Measurements from ENCODE around the gene ULK4. TPM values are rescaled to one million over a fixed set of nuclear protein-coding genes. Genes with fewer than 3 reads are reported as not detected.

The ULK4 gene
- total and polyA plus RNA-seq, 12 donors = 1.6 to 24.5 (median 6.9) TPM

DNA sequence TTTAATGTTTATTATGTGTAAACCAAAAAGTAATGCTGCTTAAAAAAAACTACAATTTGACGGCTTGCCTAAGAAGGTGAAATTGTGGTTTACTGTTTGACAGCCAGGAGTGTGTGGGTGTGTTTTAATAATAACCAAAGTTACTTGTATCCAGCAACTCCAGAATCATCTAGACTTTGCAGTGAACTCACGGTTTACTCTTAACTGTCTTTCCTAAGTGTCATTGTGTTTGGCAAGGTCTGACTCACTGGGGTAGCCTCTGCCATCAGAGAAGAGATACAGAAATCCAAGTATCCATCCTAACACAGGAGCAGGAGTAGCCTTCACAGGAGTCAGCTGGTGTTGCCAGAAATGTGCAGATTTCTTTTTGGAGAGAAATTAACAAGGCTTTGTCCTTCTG, 611.5 kb downstream of the ULK4 start:
- H3K27me3 ChIP-seq = no peaks in the 10 kb centered on the region
- 77 to 96% (median 84%) methylated on average over 2 of the region's 2 CpGs for WGBS, 4 donors
- no peaks in the 10 kb centered on the region for H3K36me3 ChIP-seq (replicated peaks in 1 of 2)
- no peak overlapping the region for H3K27ac ChIP-seq
- no peak for DNase-seq
- H3K4me1 ChIP-seq (replicated peaks in 1 of 2) = peaks cover 3 to 6% of the 10 kb centered on the region in 2 donors
- H3K9me3 ChIP-seq (replicated peaks in 1 of 3) = no peaks in the 10 kb centered on the region
- intact Hi-C loops (cut with DNase I) = no loop called here
- no peak for TF ChIP-seq POLR2A (IDR thresholded peaks at IDR 0.05)
- TF ChIP-seq, protein P1, sequence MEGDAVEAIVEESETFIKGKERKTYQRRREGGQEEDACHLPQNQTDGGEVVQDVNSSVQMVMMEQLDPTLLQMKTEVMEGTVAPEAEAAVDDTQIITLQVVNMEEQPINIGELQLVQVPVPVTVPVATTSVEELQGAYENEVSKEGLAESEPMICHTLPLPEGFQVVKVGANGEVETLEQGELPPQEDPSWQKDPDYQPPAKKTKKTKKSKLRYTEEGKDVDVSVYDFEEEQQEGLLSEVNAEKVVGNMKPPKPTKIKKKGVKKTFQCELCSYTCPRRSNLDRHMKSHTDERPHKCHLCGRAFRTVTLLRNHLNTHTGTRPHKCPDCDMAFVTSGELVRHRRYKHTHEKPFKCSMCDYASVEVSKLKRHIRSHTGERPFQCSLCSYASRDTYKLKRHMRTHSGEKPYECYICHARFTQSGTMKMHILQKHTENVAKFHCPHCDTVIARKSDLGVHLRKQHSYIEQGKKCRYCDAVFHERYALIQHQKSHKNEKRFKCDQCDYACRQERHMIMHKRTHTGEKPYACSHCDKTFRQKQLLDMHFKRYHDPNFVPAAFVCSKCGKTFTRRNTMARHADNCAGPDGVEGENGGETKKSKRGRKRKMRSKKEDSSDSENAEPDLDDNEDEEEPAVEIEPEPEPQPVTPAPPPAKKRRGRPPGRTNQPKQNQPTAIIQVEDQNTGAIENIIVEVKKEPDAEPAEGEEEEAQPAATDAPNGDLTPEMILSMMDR (IDR thresholded peaks at IDR 0.05) = no peak
- H3K4me3 ChIP-seq = no peak overlapping the region

DNA sequence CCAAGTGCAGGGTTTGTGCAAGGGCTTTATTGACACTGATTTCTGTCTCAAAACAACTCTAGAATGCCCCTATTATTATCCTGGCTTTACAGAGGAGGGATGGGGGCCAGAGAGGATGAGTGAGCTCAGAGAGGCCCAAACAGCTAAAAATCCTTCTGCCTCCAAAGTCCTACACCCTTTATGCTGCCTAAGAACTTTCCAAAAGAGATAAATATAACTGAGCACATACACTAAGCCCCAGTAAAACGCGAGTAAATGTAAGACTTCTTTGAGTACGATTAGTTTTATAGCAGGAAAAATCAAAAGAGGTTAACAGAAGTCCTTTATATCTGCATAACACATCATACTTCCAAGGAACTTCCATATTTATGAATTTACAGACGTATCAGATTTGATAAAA, 613.5 kb downstream of the ULK4 start:
- 91 to 95% (median 92%) methylated on average over 4 of the region's 4 CpGs for WGBS, 4 donors
- Histone ChIP-seq H3K4me3 (no peak overlapping the region), H3K36me3 (replicated peaks in 1 of 2) (no peaks in the 10 kb centered on the region), H3K27me3 (no peaks in the 10 kb centered on the region), H3K4me1 (replicated peaks in 1 of 2) (peaks cover 3 to 6% of the 10 kb centered on the region in 2 donors), H3K27ac (no peak overlapping the region), H3K9me3 (replicated peaks in 1 of 3) (no peaks in the 10 kb centered on the region)
- no peak for DNase-seq
- intact Hi-C loops (cut with DNase I) = no loop called here
- no peak for TF ChIP-seq POLR2A (IDR thresholded peaks at IDR 0.05)
- TF ChIP-seq, protein P1 (IDR thresholded peaks at IDR 0.05) = no peak

DNA sequence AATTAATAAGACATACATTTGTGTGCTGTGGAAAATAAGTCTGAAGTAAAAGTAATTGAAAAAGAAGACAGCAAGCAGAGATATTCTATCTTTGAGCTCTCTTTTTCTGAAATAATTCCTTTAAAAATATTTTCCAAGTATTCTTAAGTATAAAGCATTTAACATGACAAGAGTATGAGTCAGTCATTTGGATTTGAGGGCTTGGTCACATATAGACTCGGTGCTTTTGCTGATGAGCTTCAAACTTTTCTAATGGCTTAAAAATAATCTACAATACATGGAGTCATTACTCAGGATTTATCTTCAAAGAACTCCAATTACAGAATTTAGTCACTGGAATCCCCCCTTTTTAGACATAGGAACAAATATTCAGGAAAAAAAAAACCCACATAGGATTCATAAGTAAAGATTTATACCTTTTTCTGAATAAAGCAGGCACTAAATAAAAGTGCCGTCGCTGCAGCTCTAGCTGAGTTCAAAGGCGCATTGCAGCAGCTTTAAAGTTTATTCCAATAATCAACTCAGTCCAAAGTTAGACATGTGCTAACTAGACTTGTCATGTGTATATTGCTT, 615.1 kb downstream of the ULK4 start:
- Histone ChIP-seq H3K9me3 (replicated peaks in 1 of 3) (no peaks in the 10 kb centered on the region), H3K4me1 (replicated peaks in 1 of 2) (no peaks in the 10 kb centered on the region), H3K4me3 (no peak overlapping the region), H3K27me3 (no peaks in the 10 kb centered on the region), H3K36me3 (replicated peaks in 1 of 2) (no peaks in the 10 kb centered on the region), H3K27ac (no peak overlapping the region)
- WGBS, 4 donors = 78 to 90% (median 79%) methylated on average over 4 of the region's 4 CpGs
- TF ChIP-seq POLR2A (IDR thresholded peaks at IDR 0.05) = no peak
- TF ChIP-seq, protein P1 (IDR thresholded peaks at IDR 0.05) = no peak
- DNase-seq = no peak
- intact Hi-C loops (cut with DNase I) = no loop called here

DNA sequence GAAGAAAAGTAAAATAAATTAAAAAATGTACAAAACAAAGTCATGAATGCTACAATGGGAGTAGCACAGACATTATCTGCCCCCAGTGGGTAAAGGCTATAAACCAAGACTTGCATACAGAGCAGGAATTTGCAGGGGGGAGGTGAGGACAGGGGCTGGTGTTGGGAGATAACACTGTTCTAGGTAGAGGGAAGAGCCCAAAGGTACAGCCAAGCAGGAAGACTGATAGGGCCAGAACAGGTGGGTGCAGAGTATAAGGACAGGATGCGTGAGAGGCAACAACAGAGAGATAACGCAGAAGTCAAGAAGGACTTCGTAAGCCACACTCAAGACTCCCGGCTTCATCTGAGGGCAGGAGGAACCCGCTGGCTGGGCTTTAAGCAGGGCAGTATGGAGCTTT, 616.1 kb downstream of the ULK4 start:
- no peak for DNase-seq
- Histone ChIP-seq H3K27me3 (no peaks in the 10 kb centered on the region), H3K4me3 (no peak overlapping the region), H3K4me1 (replicated peaks in 1 of 2) (no peaks in the 10 kb centered on the region), H3K27ac (no peak overlapping the region), H3K36me3 (replicated peaks in 1 of 2) (no peaks in the 10 kb centered on the region), H3K9me3 (replicated peaks in 1 of 3) (no peaks in the 10 kb centered on the region)
- TF ChIP-seq, protein P1 (IDR thresholded peaks at IDR 0.05) = no peak
- TF ChIP-seq POLR2A (IDR thresholded peaks at IDR 0.05) = no peak
- intact Hi-C loops (cut with DNase I) = no loop called here
- 93 to 97% (median 95%) methylated on average over 5 of the region's 5 CpGs for WGBS, 4 donors
